ENCODE results near the gene SIPA1. TPM values are rescaled to one million over a fixed set of nuclear protein-coding genes. Genes with fewer than 3 reads are reported as not detected.

SIPA1 gene
- total and polyA plus RNA-seq, 2 of the 13 experiments (the other 11 are each of a cell fraction or from before 2014, with no cell fraction given): 5.8 to 7.7 TPM

- ATAC-seq (no peak), DNase-seq (ENCODE audit: low spot score) (no peak), FAIRE-seq (no peak)
- H3K4me3 ChIP-seq (replicated peaks in 1 of 3; ENCODE audit: insufficient read depth in 1 of 3, low read depth in 2 of 3, low read length in 3 of 3): no peak overlapping the region
- H3K27ac ChIP-seq (ENCODE audit: extremely low read length, insufficient read depth, low read length): no peak overlapping the region
- H3K36me3 ChIP-seq (replicated peaks in 1 of 2; ENCODE audit: control insufficient read depth in 1 of 2, insufficient read depth in 2 of 2, low read length in 2 of 2): peaks cover 0 to under 1% of the 10 kb centered on the region in 2 experiments; a peak in 1 of 5 replicates
- in situ Hi-C loops (cut with HindIII; ENCODE audit: extremely low pct_ligation_motif_present, low pct_unique_long_range_greater_than_20kb): no loop called here
- no peak overlapping the region for H3K9ac ChIP-seq (ENCODE audit: insufficient read depth, low read depth, low read length)
- ChIA-PET CTCF (ENCODE audit: low intra/inter-chr PET ratio, low total read pairs) (no interaction called here), POLR2A (interaction anchor here (0.9 to 2.8 kb wide), 3 partner anchors 11 to 26 kb away, joined by 3 to 19 read pairs (median 3); no protein-coding TSS in a partner anchor)
- peaks cover 37% of the 10 kb centered on the region for H3K4me1 ChIP-seq (ENCODE audit: insufficient read depth, low read length)
- H4K20me1 ChIP-seq (ENCODE audit: insufficient read depth, low read length): no peaks in the 10 kb centered on the region
- WGBS (ENCODE audit: low lambda C conversion rate): 95% methylated on average over 32 of the region's 49 CpGs
- BruUV-seq (replicated peaks): no TSS peak
- intact Hi-C loops (cut with micrococcal nuclease; ENCODE audit: unreplicated experiment): no loop called here
- H3K9me3 ChIP-seq (ENCODE audit: low read length): no peaks in the 10 kb centered on the region
- no peaks in the 10 kb centered on the region for H3K27me3 ChIP-seq (ENCODE audit: control insufficient read depth in 1 of 2, insufficient read depth in 2 of 2, low read length in 2 of 2)
- TF ChIP-seq TCF7 (IDR thresholded peaks at IDR 0.05; ENCODE audit: low read depth) (no peak), ZNF251 (CRISPR knock-in tag; IDR thresholded peaks at IDR 0.05) (no peak), ZNF350 (CRISPR knock-in tag; IDR thresholded peaks at IDR 0.05; ENCODE audit: borderline replicate concordance, low read depth) (no peak), AGO2 (optimal IDR thresholded peaks at IDR 0.05; ENCODE audit: low read depth, low read length) (peak; percentile 39)
- H3K4me2 ChIP-seq (ENCODE audit: low read depth, low read length): no peak overlapping the region
- no peaks in the 10 kb centered on the region for H3K79me2 ChIP-seq (ENCODE audit: insufficient read depth, low read length)
- H2AFZ ChIP-seq (ENCODE audit: low read length): no peak overlapping the region
These were observed 4.2 kb downstream of the SIPA1 start for GRCh38 chr11:65642014-65642671.

- FAIRE-seq: no peak
- DNase-seq (ENCODE audit: low spot score): no peak
- Histone ChIP-seq H2AFZ (ENCODE audit: low read length) (no peak overlapping the region), H3K27ac (ENCODE audit: extremely low read length, insufficient read depth, low read length) (no peak overlapping the region), H3K9ac (ENCODE audit: insufficient read depth, low read depth, low read length) (no peak overlapping the region), H3K9me3 (ENCODE audit: low read length) (no peaks in the 10 kb centered on the region), H3K4me3 (replicated peaks in 1 of 3; ENCODE audit: insufficient read depth in 1 of 3, low read depth in 2 of 3, low read length in 3 of 3) (no peak overlapping the region), H3K27me3 (ENCODE audit: control insufficient read depth in 1 of 2, insufficient read depth in 2 of 2, low read length in 2 of 2) (no peaks in the 10 kb centered on the region), H3K4me2 (ENCODE audit: low read depth, low read length) (no peak overlapping the region), H3K36me3 (replicated peaks in 1 of 2; ENCODE audit: control insufficient read depth in 1 of 2, insufficient read depth in 2 of 2, low read length in 2 of 2) (no peaks in the 10 kb centered on the region), H4K20me1 (ENCODE audit: insufficient read depth, low read length) (no peaks in the 10 kb centered on the region), H3K4me1 (ENCODE audit: insufficient read depth, low read length) (peaks cover 23% of the 10 kb centered on the region), H3K79me2 (ENCODE audit: insufficient read depth, low read length) (no peaks in the 10 kb centered on the region)
- ChIA-PET CTCF (ENCODE audit: low intra/inter-chr PET ratio, low total read pairs) (no interaction called here), POLR2A (interaction anchor here (1.7 to 2.8 kb wide), 2 partner anchors 9 to 27 kb away, joined by 11 to 19 read pairs; no protein-coding TSS in a partner anchor)
- WGBS (ENCODE audit: low lambda C conversion rate): 32% methylated on average over 6 of the region's 6 CpGs
- intact Hi-C loops (cut with micrococcal nuclease; ENCODE audit: unreplicated experiment) (no loop called here), in situ Hi-C loops (cut with HindIII; ENCODE audit: extremely low pct_ligation_motif_present, low pct_unique_long_range_greater_than_20kb) (no loop called here)
- ATAC-seq: peak; percentile 6; the same call in 2 of the 3 replicates
- no TSS peak for BruUV-seq (replicated peaks)
- TF ChIP-seq ZBED4 (CRISPR knock-in tag; IDR thresholded peaks at IDR 0.05; ENCODE audit: borderline replicate concordance): no peak
- no peak for TF ChIP-seq MTF2 (CRISPR knock-in tag; IDR thresholded peaks at IDR 0.05; ENCODE audit: borderline replicate concordance)
- TF ChIP-seq HMGXB4 (CRISPR knock-in tag; IDR thresholded peaks at IDR 0.05; ENCODE audit: borderline replicate concordance in 1 of 2, low read depth in 1 of 2): no peak
- TF ChIP-seq ZNF713 (CRISPR knock-in tag; IDR thresholded peaks at IDR 0.05): no peak
- no peak for TF ChIP-seq HIC2 (CRISPR knock-in tag; IDR thresholded peaks at IDR 0.05; ENCODE audit: low read depth)
These were observed 6.1 kb downstream of the SIPA1 start for GRCh38 chr11:65643971-65644370.
